DND-41 (cell line): Measurements from ENCODE around the gene PCDH12.

Experiments used
- CTCF ChIP-seq: IDR thresholded peaks from 2 replicates; pipeline ENCODE4 v1.5.1; 2012; ENCODE audit warnings: borderline replicate concordance, low read length, moderate library complexity, mild to moderate bottlenecking; ENCODE audit not compliant: poor library complexity, severe bottlenecking; ENCODE audit errors: extremely low read depth
- EZH2 ChIP-seq: IDR thresholded peaks from 3 replicates; pipeline ENCODE4 v1.6.1; 2012; ENCODE audit warnings: borderline replicate concordance, low read depth, mild to moderate bottlenecking, moderate library complexity, low read length, inconsistent platforms; ENCODE audit not compliant: severe bottlenecking

DNA sequence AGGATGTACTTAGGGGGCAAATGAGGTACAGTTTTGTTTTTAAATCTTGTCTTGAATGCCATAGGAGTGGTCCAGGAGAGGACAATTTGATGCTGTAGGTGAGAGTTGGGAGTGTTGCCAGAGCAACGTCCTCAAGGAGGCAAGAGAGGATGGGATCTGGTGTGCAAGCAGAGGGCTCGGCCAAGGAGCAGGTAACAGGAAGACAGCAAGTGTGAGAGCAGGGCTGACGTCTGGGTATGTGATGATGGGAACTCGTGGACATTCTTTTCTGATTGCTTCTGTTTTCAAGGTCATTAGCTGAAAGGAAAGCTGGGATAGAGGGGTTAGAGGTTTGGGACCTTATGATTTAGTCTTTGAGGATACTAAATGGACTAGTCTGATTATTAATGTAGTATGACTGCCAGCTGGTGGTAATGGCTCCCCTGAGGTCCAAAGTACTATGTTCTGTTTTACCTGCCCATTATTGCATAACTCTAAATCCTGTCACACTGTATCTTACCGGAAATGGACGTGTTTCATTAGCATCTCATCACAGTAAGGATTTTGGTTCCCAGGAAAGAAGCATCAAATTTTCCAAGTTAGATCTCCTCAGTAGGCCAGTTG, 39.5 kb upstream of the PCDH12 start:
- TF ChIP-seq CTCF = no peak
- no peak for TF ChIP-seq EZH2
